GM12872 (cell line): Measurements from ENCODE around the gene SLC30A3.

Source experiments
- CTCF ChIP-seq: IDR thresholded peaks from 3 replicates; pipeline ENCODE4 v1.5.1; 2011; ENCODE audit warnings: low read depth, mild to moderate bottlenecking, low read length, moderate library complexity; ENCODE audit not compliant: insufficient read depth

Gene SLC30A3

DNA sequence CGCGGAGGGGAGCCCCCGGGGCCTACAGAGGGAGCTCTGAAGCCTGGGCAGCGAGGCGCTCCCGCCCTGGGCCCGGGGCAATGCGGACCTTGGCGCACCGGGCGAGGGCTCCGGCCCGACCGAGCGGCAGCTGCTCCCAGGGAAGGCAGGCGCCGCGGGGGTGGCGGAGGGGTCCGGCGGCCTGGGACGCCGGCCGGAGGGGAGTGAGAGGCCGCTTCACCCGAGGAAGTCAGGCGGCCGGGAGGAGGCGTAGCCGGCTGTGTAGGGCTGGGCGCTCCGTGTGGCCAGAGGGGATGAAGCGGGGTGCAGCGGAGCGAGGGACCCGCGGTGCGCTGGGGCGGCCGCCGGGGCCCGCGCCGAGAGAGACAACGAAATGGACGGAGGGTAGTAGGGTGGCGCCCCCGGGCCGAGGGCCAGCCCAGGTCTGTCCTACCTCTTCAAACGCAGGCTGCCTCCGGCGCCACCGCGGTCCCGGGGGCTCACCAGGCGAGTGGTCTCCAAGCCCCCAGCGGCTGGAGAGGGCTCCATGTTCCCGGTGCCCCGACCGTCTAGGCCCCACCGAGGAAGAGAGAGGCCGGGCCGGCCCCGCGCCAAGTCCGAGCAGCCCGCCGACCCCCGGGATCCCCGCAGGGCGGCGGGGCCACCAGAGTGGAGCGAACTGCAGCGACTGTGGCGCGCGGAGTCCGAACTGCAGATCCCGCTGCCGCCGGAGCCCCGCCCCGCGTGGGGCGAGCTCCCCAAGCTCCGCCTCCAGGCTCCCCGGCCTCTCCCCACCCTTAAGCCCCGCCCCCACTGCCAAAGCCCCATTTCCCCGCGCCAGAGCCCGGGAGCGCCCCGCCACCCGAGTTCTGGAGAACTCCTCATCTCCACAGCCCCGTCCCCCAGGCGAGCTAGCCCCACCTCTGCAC lies at the start of gene SLC30A3:
Gene SLC30A3, minus strand, starts transcription at position 669 of the 908 bp plus-strand sequence. Its CDS starts 141 bp downstream, at position 528.
- TF ChIP-seq CTCF = no peak

GRCh38 chr2:27312152-27312551 lies 49.3 kb upstream of the SLC30A3 start:
- no peak for TF ChIP-seq CTCF

DNA sequence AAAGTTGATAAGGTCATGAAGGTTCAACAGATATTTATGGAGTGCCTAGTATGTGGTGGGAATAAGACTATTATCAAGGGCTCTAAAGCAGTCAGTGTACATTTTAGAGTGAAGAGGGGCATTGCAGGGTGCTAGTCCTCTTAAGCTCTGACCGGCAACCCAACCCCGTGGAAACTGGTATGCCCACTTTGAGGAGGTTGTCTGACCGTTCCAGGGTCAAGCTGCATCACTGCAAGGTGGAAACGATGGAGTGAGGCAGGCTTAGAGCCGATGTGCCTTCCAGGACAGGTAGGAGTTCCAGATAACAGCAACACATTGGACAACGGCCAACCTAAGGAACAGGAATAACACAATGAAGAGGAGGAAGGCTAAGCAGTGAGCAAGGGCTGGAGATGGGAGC lies 46.8 kb upstream of the SLC30A3 start:
- TF ChIP-seq CTCF = no peak

DNA sequence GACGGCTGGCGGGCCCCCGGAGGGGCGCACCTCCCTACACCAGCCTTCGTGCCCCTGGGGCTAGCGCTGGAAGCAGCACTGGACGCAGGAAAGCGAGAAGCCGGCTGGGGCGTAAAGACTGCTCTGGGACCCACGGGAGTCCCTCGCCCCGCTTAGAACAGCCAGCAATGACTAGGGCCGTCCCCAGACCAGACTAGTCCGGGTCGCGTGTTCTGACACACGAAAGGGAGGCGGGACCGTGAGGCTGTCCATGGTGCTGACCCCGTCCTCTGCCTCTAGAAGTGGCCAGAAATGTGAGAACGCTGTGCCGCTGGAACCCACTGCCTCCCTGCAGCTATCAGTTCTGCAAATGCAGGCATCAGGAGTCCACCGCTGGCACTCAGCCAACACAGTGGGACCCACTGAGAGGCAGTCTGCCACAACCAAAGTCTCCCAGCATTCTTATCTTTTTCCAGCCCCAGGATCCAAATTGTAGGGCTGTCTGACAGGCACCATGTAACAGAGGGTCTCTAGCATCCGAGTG lies 45.6 kb upstream of the SLC30A3 start, which contains the start of gene UCN:
Gene UCN, minus strand, starts transcription at position 87 of the 523 bp plus-strand sequence. CDS start 550 bp downstream, outside the sequence.
- TF ChIP-seq CTCF = no peak

- no peak for TF ChIP-seq CTCF
Observed at GRCh38 chr2:27307545-27308358, 44.9 kb upstream of the SLC30A3 start.

DNA sequence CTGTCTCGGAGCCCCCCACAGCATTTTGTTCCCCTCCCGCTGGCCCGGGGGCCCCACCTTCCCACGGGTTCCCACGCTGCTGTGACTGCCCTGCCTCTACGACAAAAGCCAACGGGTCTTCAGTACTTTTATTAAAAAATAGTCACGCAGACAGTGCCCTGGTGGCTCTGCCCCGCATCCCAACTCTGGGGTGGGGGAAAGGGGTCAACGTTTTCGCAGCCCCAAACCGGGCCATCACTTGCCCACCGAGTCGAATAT lies 44.4 kb upstream of the SLC30A3 start:
- no peak for TF ChIP-seq CTCF
